Superior temporal gyrus (tissue), 1 donor: Measurements from ENCODE around the gene DNAH9.
A peak's percentile ranks its signal among the peaks of the same experiment; 100 is the strongest.

Source experiments
- DNase-seq: peaks from one replicate; pipeline ENCODE4 v3.0.0-alpha.2; 2016; ENCODE audit errors: extremely low spot score

The DNAH9 gene

GRCh38 chr17:11598274-11599221 lies at the start of gene DNAH9:
Gene DNAH9, plus strand, starts transcription at chr17:11598470. Its CDS starts 29 bp downstream, at chr17:11598499.
- peak; percentile 92 for DNase-seq

GRCh38 chr17:11550431-11550830 lies 47.8 kb upstream of the DNAH9 start:
- no peak for DNase-seq

GRCh38 chr17:11551442-11551841 lies 46.8 kb upstream of the DNAH9 start:
- DNase-seq = no peak

- DNase-seq = no peak
Observed at GRCh38 chr17:11553135-11553534, 45.1 kb upstream of the DNAH9 start.

GRCh38 chr17:11554042-11554441 lies 44.2 kb upstream of the DNAH9 start:
- DNase-seq = peak; percentile 53

- no peak for DNase-seq
Observed at GRCh38 chr17:11554542-11554941, 43.7 kb upstream of the DNAH9 start.

GRCh38 chr17:11555530-11555929 lies 42.7 kb upstream of the DNAH9 start:
- no peak for DNase-seq

GRCh38 chr17:11557727-11558452 lies 40.4 kb upstream of the DNAH9 start:
- no peak for DNase-seq

- DNase-seq = no peak
Observed at GRCh38 chr17:11558681-11559234, 39.5 kb upstream of the DNAH9 start.

GRCh38 chr17:11559601-11560000 lies 38.7 kb upstream of the DNAH9 start:
- no peak for DNase-seq

GRCh38 chr17:11561281-11561680 lies 37.0 kb upstream of the DNAH9 start:
- DNase-seq = no peak

- DNase-seq = no peak
Observed at GRCh38 chr17:11561702-11562101, 36.6 kb upstream of the DNAH9 start.

- DNase-seq = no peak
Observed at GRCh38 chr17:11564589-11565380, 33.5 kb upstream of the DNAH9 start.

- DNase-seq = no peak
Observed at GRCh38 chr17:11565591-11565990, 32.7 kb upstream of the DNAH9 start.

- DNase-seq = no peak
Observed at GRCh38 chr17:11578998-11579397, 19.3 kb upstream of the DNAH9 start.

- no peak for DNase-seq
Observed at GRCh38 chr17:11580677-11581076, 17.6 kb upstream of the DNAH9 start.

GRCh38 chr17:11582217-11582616 lies 16.1 kb upstream of the DNAH9 start:
- DNase-seq = no peak

- DNase-seq = no peak
Observed at GRCh38 chr17:11583306-11583992, 14.8 kb upstream of the DNAH9 start.

- DNase-seq = no peak
Observed at GRCh38 chr17:11589716-11590115, 8.6 kb upstream of the DNAH9 start.

- no peak for DNase-seq
Observed at GRCh38 chr17:11601661-11602060, 3.4 kb downstream of the DNAH9 start.

- DNase-seq = peak; percentile 17
Observed at GRCh38 chr17:11608396-11608795, 10.1 kb downstream of the DNAH9 start.
